Stimulated activated CD8-positive, alpha-beta memory T cell treated with anti-CD3 and anti-CD28 coated beads, Interleukin-7, amount 100 ng/mL, for 4 hours (primary cell): Measurements from ENCODE around the gene ZNF331.
A peak's percentile ranks its signal among the peaks of the same experiment; 100 is the strongest.

Source experiments
- DNase-seq, 2 donors: peaks; one replicate each; pipeline ENCODE4 v3.0.0-alpha.2; 2020; ENCODE audit warnings: low read depth in 2 of 2

Gene ZNF331

GRCh38 chr19:53520547-53521372, 17.2 kb upstream of the ZNF331 start:
- DNase-seq, result peak; percentile 83 to 86

GRCh38 chr19:53521373-53522202, 16.4 kb upstream of the ZNF331 start:
- no peak for DNase-seq

- DNase-seq, result no peak
These were observed 12.0 kb upstream of the ZNF331 start for GRCh38 chr19:53525922-53526321.

- DNase-seq, result no peak
These were observed 7.3 kb upstream of the ZNF331 start for GRCh38 chr19:53530622-53531021.

- DNase-seq, result no peak
These were observed 6.5 kb upstream of the ZNF331 start for GRCh38 chr19:53531457-53531856.

- DNase-seq, result no peak
These were observed 5.6 kb upstream of the ZNF331 start for GRCh38 chr19:53532362-53532761.

- DNase-seq, result no peak
These were observed 1.8 kb upstream of the ZNF331 start for GRCh38 chr19:53536225-53536548.

GRCh38 chr19:53537121-53537520, 824 bp upstream of the ZNF331 start:
- no peak for DNase-seq

- no peak for DNase-seq
These were observed 599 bp downstream of the ZNF331 start for GRCh38 chr19:53538378-53539109.

- no peak for DNase-seq
These were observed 2.1 kb downstream of the ZNF331 start for GRCh38 chr19:53540091-53540490.

- DNase-seq, result no peak
These were observed 4.0 kb downstream of the ZNF331 start for GRCh38 chr19:53541971-53542370.

- DNase-seq, result no peak
These were observed 7.5 kb downstream of the ZNF331 start for GRCh38 chr19:53545271-53546065.

- DNase-seq, result no peak
These were observed 9.0 kb downstream of the ZNF331 start for GRCh38 chr19:53546758-53547513.

GRCh38 chr19:53549340-53549739, 11.4 kb downstream of the ZNF331 start:
- DNase-seq, result no peak

- no peak for DNase-seq
These were observed 14.2 kb downstream of the ZNF331 start for GRCh38 chr19:53552001-53552721.

GRCh38 chr19:53553156-53553555, 15.2 kb downstream of the ZNF331 start:
- no peak for DNase-seq

- peak; percentile 88 to 92 for DNase-seq
These were observed 16.2 kb downstream of the ZNF331 start for GRCh38 chr19:53553865-53554791.

GRCh38 chr19:53554804-53555203, 16.9 kb downstream of the ZNF331 start:
- DNase-seq, result no peak

GRCh38 chr19:53555352-53555751, 17.4 kb downstream of the ZNF331 start:
- no peak for DNase-seq
